Measurements from ENCODE around the gene P2RX7.
"Not testable (repeated sequence)": the region's sequence is repeated elsewhere in the genome, so short reads cannot be mapped to it uniquely, and the experiment has no call there.

The P2RX7 gene

GRCh38 chr12:121223292-121224285, 90.9 kb downstream of the P2RX7 start:
- DNase-seq (ENCODE audit: low read depth in 1 of 2, low spot score in 1 of 2): peak in 1 of 2 experiments; percentile 79
- peak overlapping the region; percentile 53 for H3K27ac ChIP-seq (replicated peaks)
- no peaks in the 10 kb centered on the region for H3K27me3 ChIP-seq (ENCODE audit: insufficient read depth, poor library complexity, severe bottlenecking)
- TF ChIP-seq CTCF (IDR thresholded peaks at IDR 0.05; ENCODE audit: insufficient read depth, low read length) (peak; percentile 71), POLR2AphosphoS5 (IDR thresholded peaks at IDR 0.05; ENCODE audit: low read depth) (peak; percentile 54), GABPA (IDR thresholded peaks at IDR 0.05; ENCODE audit: low read depth) (no peak), SPI1 (IDR thresholded peaks at IDR 0.05; ENCODE audit: borderline replicate concordance, low read depth) (no peak)
- TF ChIP-seq, protein P1, sequence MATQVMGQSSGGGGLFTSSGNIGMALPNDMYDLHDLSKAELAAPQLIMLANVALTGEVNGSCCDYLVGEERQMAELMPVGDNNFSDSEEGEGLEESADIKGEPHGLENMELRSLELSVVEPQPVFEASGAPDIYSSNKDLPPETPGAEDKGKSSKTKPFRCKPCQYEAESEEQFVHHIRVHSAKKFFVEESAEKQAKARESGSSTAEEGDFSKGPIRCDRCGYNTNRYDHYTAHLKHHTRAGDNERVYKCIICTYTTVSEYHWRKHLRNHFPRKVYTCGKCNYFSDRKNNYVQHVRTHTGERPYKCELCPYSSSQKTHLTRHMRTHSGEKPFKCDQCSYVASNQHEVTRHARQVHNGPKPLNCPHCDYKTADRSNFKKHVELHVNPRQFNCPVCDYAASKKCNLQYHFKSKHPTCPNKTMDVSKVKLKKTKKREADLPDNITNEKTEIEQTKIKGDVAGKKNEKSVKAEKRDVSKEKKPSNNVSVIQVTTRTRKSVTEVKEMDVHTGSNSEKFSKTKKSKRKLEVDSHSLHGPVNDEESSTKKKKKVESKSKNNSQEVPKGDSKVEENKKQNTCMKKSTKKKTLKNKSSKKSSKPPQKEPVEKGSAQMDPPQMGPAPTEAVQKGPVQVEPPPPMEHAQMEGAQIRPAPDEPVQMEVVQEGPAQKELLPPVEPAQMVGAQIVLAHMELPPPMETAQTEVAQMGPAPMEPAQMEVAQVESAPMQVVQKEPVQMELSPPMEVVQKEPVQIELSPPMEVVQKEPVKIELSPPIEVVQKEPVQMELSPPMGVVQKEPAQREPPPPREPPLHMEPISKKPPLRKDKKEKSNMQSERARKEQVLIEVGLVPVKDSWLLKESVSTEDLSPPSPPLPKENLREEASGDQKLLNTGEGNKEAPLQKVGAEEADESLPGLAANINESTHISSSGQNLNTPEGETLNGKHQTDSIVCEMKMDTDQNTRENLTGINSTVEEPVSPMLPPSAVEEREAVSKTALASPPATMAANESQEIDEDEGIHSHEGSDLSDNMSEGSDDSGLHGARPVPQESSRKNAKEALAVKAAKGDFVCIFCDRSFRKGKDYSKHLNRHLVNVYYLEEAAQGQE (IDR thresholded peaks at IDR 0.05; ENCODE audit: insufficient replicate concordance, low read depth): no peak
- H3K4me3 ChIP-seq (replicated peaks; ENCODE audit: insufficient read depth, low read length): no peak overlapping the region

DNA sequence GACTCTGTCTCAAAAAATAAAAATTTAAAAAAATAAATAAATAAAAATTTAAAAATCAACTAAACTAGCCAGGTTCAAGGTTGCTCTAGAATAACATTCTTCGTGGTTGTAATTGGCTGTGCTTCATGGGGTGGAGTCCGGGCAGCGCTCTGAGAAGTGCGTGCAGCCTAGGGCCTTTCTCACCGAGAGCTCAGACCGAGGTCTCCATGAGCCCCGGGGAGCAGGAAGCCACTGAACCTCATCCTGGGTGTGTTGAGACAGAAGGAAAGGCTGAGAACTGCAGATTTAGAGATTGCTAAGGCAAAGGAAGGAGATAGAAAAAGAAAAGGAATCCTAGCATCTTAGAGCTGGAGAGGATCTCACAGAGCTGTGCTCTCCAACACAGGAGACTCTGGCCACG, 91.9 kb downstream of the P2RX7 start:
- H3K27me3 ChIP-seq (ENCODE audit: insufficient read depth, poor library complexity, severe bottlenecking): no peaks in the 10 kb centered on the region
- no peak for TF ChIP-seq CTCF (IDR thresholded peaks at IDR 0.05; ENCODE audit: insufficient read depth, low read length)
- no peak overlapping the region; the same call in 1 of the 2 replicates for H3K27ac ChIP-seq (replicated peaks)
- no peak overlapping the region for H3K4me3 ChIP-seq (replicated peaks; ENCODE audit: insufficient read depth, low read length)
- DNase-seq (ENCODE audit: low read depth in 1 of 2, low spot score in 1 of 2): no peak

- Histone ChIP-seq H3K27me3 (ENCODE audit: insufficient read depth, poor library complexity, severe bottlenecking) (no peaks in the 10 kb centered on the region), H3K27ac (replicated peaks) (no peak overlapping the region), H3K4me3 (replicated peaks; ENCODE audit: insufficient read depth, low read length) (no peak overlapping the region)
- DNase-seq (ENCODE audit: low read depth in 1 of 2, low spot score in 1 of 2): no peak
- TF ChIP-seq POLR2AphosphoS5 (IDR thresholded peaks at IDR 0.05; ENCODE audit: low read depth) (no peak), GABPA (IDR thresholded peaks at IDR 0.05; ENCODE audit: low read depth) (no peak), SPI1 (IDR thresholded peaks at IDR 0.05; ENCODE audit: borderline replicate concordance, low read depth) (no peak), CTCF (IDR thresholded peaks at IDR 0.05; ENCODE audit: insufficient read depth, low read length) (no peak)
- TF ChIP-seq, protein P1 (IDR thresholded peaks at IDR 0.05; ENCODE audit: insufficient replicate concordance, low read depth): no peak
Observed at GRCh38 chr12:121226399-121226798, 93.7 kb downstream of the P2RX7 start.

GRCh38 chr12:121226871-121227270, 94.2 kb downstream of the P2RX7 start:
- H3K27me3 ChIP-seq (ENCODE audit: insufficient read depth, poor library complexity, severe bottlenecking); H3K4me3 ChIP-seq (replicated peaks; ENCODE audit: insufficient read depth, low read length); DNase-seq (ENCODE audit: low read depth in 1 of 2, low spot score in 1 of 2); H3K27ac ChIP-seq (replicated peaks): not testable (repeated sequence)

All from HL-60 (cell line).